Heart right ventricle (tissue), 16 donors: ENCODE measurements around the gene HMGXB3. TPM values are rescaled to one million over a fixed set of nuclear protein-coding genes. Genes with fewer than 3 reads are reported as not detected.
A peak's percentile ranks its signal among the peaks of the same experiment; 100 is the strongest.

Experiments used
- ATAC-seq, 8 donors: fragments of 200-7000 bp; cut with Tn5 transposase; one replicate each; pipeline ENCODE4 v1.9.1; 2020; ENCODE audit warnings: mild to moderate bottlenecking in 8 of 8, moderate library complexity in 8 of 8, moderate number of reproducible peaks in 1 of 8
- DNase-seq, 2 donors: peaks; one replicate each; pipeline ENCODE4 v3.0.0-alpha.2; 2020
- H3K27ac ChIP-seq, 10 donors: fragments of 200-600 bp; sonication (generic) in 2 of 10; one replicate each; pipeline versions ENCODE4 v1.5.0 to v1.8.0; 2020 to 2022; ENCODE audit warnings: mild to moderate bottlenecking in 3 of 10
- H3K27me3 ChIP-seq, 7 donors: fragments of 200-600 bp; one replicate each; pipeline ENCODE4 v1.8.0; 2021 to 2022; ENCODE audit warnings: mild to moderate bottlenecking in 2 of 7
- H3K36me3 ChIP-seq, 9 donors: fragments of 200-600 bp; sonication (generic) in 1 of 9; one replicate each; pipeline versions ENCODE4 v1.5.0 to v1.8.0; 2020 to 2022; ENCODE audit warnings: mild to moderate bottlenecking in 2 of 9
- H3K4me1 ChIP-seq, 9 donors: fragments of 200-600 bp; sonication (generic) in 1 of 9; one replicate each; pipeline versions ENCODE4 v1.5.0 to v1.8.0; 2020 to 2022; ENCODE audit warnings: mild to moderate bottlenecking in 4 of 9
- H3K4me3 ChIP-seq, 10 donors: fragments of 200-600 bp; sonication (generic) in 2 of 10; one replicate each; pipeline versions ENCODE4 v1.5.0 to v1.8.0; 2020 to 2022; ENCODE audit warnings: mild to moderate bottlenecking in 7 of 10, moderate library complexity in 2 of 10
- H3K9me3 ChIP-seq, 11 donors: fragments of 200-600 bp in 10 of 11; sonication (generic) in 2 of 11; one replicate each; pipeline versions ENCODE4 v1.5.0 to v1.8.0; 2013 to 2022; ENCODE audit warnings: mild to moderate bottlenecking in 2 of 11, control low read depth in 1 of 11, moderate library complexity in 1 of 11
- WGBS, 2 donors: extraction: QIAGEN DNeasy Blood & Tissue Kit; methylation state at CpG; one replicate each; pipeline ENCODE4 v1.1.7; 2013; ENCODE audit warnings: inconsistent platforms in 1 of 2; 5-methylcytosine and 5-hydroxymethylcytosine counted together
- intact Hi-C, 10 donors: fragments of 100-400 bp; cut with DNase I; formaldehyde crosslinking; loops; one replicate each; pipeline versions ENCODE4 v1.11.1 to v1.14.2; 2022
- polyA plus RNA-seq, 2 donors: library from polyadenylated mRNA; stranded (reverse); fragments of 200-250 nt; gene quantifications; one replicate each; pipeline ENCODE4 v1.2.3, GENCODE V29; 2013
- total RNA-seq, 10 donors: library from RNA; stranded (reverse); fragmentation: NEBNext Ultra II Directional in 3 of 10; extraction: Animal tissue kit (Norgen Biotek cat#: 25700) in 3 of 10; gene quantifications; one replicate each; pipeline versions ENCODE4 v1.2.1 to v1.2.4, GENCODE V29; 2021 to 2023
- TF ChIP-seq, protein P1 (sequence below), 9 donors: fragments of 200-600 bp; sonication (generic) in 2 of 9; IDR thresholded peaks; one replicate each; pipeline versions ENCODE4 v1.5.0 to v1.8.0; 2021 to 2022; ENCODE audit warnings: antibody characterized with exemption in 9 of 9, mild to moderate bottlenecking in 5 of 9, moderate library complexity in 1 of 9
- donor health status: Arrhythmogenic right ventricular cardiomyopathy.
- donor health status: ischemic (EF 13 %, LVEDD 7.1; RV severe dilation, severe dysfunction).
- donor health status: healthy with polysubstance abuse.
- donor health status: DM: no; HTN: yes; CAD: no.
- donor health status: DM: no; HTN: no; CAD: no.
- donor health status: ischemic (EF 25% LVEDD 6.9; RV normal size, moderate dysfunction).
- donor health status: ischemic (EF 25% LVEDD 5.7; RV mildly dilated, moderate dysfunction).
- donor health status: healthy.
- donor health status: DM: yes; HTN: yes; CAD: no.
- donor health status: Ischemic cardiomyopathy.
- donor health status: ischemic (EF 35%, LVEDD 5.7; RV mildly dilated, moderate dysfunction).
- donor health status: nonischemic (EF 11% LVEDD 7.7; RV severe dilation, severe dysfunction).
- donor health status: DM: yes; HTN: yes; CAD: no.
- donor health status: PGD.
- donor health status: ischemic (EF 29% LVEDD 5.4; RV normal size, mild dysfunction).
- donor health status: nonischemic (EF 23%, LVEDD 6.1; RV moderate dilation, normal function).

Gene HMGXB3
- total and polyA plus RNA-seq, 12 donors: 12.7 to 17.9 (median 14.9) TPM

DNA sequence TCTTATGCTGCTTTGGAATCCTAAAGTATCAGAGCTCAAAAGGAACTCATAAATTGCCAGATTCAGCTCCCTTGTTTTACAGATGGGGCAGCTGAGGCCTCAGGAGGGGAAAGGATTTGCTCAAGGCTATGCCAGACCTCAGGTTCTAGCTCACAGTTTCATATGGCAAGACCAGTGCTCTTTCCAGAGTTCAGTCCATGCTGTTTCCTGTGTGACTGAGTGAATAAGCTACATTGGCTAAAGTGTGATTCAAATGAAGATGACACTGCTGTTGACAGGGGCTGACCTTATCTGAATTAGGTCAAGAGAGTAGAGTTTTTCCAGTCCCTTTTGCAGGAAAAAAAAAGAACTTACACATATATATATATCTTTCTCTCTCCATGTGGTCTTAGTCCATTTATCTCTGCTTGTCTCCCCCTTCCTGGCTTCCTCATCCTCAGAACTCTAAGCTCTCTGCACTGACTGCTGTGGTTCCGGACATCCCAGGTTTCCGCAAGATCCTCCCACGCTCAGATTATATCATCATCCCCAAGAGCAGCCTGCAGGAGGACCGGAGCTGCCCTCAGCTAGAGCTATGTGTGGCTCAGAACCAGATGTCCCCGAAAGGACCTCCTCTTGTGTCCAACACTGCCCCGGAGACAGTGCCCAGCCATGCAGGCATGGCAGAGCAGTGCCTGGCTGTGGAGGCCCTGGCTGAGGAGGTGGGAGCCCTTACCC, 9.3 kb downstream of the HMGXB3 start:
- H3K27ac ChIP-seq: peak overlapping the region in 5 of 10 donors; percentile 10 to 29 (median 16)
- intact Hi-C loops: no loop called here
- 49 to 70% methylated on average over 6 of the region's 6 CpGs for WGBS, 2 donors
- peaks cover 0 to 25% (median 9%) of the 10 kb centered on the region in 9 donors for H3K4me1 ChIP-seq
- H3K4me3 ChIP-seq: no peak overlapping the region
- TF ChIP-seq, protein P1, sequence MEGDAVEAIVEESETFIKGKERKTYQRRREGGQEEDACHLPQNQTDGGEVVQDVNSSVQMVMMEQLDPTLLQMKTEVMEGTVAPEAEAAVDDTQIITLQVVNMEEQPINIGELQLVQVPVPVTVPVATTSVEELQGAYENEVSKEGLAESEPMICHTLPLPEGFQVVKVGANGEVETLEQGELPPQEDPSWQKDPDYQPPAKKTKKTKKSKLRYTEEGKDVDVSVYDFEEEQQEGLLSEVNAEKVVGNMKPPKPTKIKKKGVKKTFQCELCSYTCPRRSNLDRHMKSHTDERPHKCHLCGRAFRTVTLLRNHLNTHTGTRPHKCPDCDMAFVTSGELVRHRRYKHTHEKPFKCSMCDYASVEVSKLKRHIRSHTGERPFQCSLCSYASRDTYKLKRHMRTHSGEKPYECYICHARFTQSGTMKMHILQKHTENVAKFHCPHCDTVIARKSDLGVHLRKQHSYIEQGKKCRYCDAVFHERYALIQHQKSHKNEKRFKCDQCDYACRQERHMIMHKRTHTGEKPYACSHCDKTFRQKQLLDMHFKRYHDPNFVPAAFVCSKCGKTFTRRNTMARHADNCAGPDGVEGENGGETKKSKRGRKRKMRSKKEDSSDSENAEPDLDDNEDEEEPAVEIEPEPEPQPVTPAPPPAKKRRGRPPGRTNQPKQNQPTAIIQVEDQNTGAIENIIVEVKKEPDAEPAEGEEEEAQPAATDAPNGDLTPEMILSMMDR (IDR thresholded peaks at IDR 0.05): no peak
- peak; percentile 12 to 86 (median 70) for ATAC-seq
- peak in 1 of 2 donors; percentile 28 for DNase-seq
- H3K36me3 ChIP-seq: peaks cover 0 to 100% (median 50%) of the 10 kb centered on the region in 9 donors
- peaks cover 0 to under 1% (median 0%) of the 10 kb centered on the region in 11 donors for H3K9me3 ChIP-seq
- H3K27me3 ChIP-seq: no peaks in the 10 kb centered on the region

DNA sequence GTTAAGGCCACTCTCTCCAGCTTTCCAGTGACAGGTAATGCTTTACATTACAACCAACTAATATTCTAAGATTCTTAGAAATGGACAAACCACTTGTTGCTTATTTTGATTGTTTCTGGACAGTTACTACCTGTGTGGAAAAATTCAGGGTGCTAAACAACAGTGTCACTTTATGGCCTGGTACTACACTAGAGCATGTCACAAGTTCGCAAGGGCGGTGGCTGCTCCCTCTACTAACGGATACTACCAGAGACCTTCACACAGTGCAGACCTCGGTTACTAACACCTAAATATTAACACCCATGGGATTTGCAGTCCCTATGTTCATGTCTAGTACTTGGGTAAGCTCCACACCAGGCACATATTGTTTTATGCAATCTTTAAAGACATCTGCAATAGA, 13.4 kb downstream of the HMGXB3 start:
- DNase-seq: no peak
- TF ChIP-seq, protein P1 (IDR thresholded peaks at IDR 0.05): no peak
- Histone ChIP-seq H3K4me3 (no peak overlapping the region), H3K27me3 (no peaks in the 10 kb centered on the region), H3K4me1 (peaks cover 0 to 20% (median 9%) of the 10 kb centered on the region in 9 donors), H3K9me3 (peaks cover 0 to 19% (median 3%) of the 10 kb centered on the region in 11 donors), H3K36me3 (peaks cover 0 to 100% (median 64%) of the 10 kb centered on the region in 9 donors), H3K27ac (no peak overlapping the region)
- 91 to 97% methylated on average over 4 of the region's 4 CpGs for WGBS, 2 donors
- ATAC-seq: no peak
- intact Hi-C loops: no loop called here

DNA sequence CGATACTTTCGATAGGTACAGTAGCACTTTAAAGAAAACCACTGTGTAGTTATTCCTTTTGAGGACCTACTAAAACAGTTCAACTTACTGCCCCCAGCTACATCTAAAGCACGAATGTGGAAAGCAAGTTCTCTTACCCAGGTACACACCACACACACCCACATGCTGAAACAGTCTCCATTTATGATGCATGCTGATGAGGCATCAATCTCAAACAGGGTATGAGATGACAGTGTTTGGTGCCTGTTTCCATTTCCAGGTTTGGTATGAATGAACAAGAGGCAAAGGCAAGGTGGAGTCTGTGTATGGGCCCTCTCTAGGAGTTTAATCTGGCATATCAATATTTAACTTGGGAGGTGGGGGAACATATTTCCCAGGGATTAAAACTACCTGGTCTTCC, 13.9 kb downstream of the HMGXB3 start:
- intact Hi-C loops: no loop called here
- no peak for DNase-seq
- H3K4me1 ChIP-seq: peaks cover 0 to 15% (median 6%) of the 10 kb centered on the region in 9 donors
- TF ChIP-seq, protein P1 (IDR thresholded peaks at IDR 0.05): no peak
- WGBS, 2 donors: 95 to 99% methylated on average over 3 of the region's 3 CpGs
- H3K27ac ChIP-seq: no peak overlapping the region
- no peak overlapping the region for H3K4me3 ChIP-seq
- H3K9me3 ChIP-seq: peaks cover 0 to 19% (median 3%) of the 10 kb centered on the region in 11 donors
- no peaks in the 10 kb centered on the region for H3K27me3 ChIP-seq
- ATAC-seq: no peak
- H3K36me3 ChIP-seq: peaks cover 0 to 100% (median 70%) of the 10 kb centered on the region in 9 donors

DNA sequence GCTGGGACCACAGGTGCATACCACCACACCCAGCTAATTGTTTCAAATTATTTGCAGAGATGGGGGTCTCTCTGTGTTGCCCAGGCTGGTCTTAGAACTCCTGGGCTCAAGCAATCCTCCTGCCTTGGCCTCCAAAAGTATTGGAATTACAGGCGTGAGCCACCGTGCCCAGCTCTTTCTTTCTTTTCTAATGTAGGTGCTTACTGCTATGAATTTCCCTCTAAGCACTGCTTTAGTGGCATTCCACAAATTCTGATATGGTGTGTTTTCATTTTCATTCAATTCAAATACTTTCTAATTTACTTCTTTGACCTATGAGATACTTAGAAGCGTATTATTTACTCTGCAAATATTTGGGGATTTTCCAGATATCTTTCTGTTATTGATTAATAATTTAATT, 14.9 kb downstream of the HMGXB3 start:
- TF ChIP-seq, protein P1 (IDR thresholded peaks at IDR 0.05): no peak
- Histone ChIP-seq H3K27me3 (no peaks in the 10 kb centered on the region), H3K27ac (no peak overlapping the region), H3K4me1 (peaks cover 0 to 14% (median 3%) of the 10 kb centered on the region in 9 donors), H3K9me3 (peaks cover 0 to 19% (median 3%) of the 10 kb centered on the region in 11 donors), H3K4me3 (no peak overlapping the region), H3K36me3 (peaks cover 0 to 100% (median 67%) of the 10 kb centered on the region in 9 donors)
- WGBS, 2 donors: 98 to 99% methylated on average over 3 of the region's 3 CpGs
- intact Hi-C loops: no loop called here
- ATAC-seq: no peak
- DNase-seq: no peak
